Ishikawa (cell line): ENCODE data around the gene SS18L1.

Experiments used
- CREB1 ChIP-seq: IDR thresholded peaks from 2 replicates; pipeline ENCODE4 v1.6.1; 2012; ENCODE audit warnings: low read depth
- EGR1 ChIP-seq: IDR thresholded peaks from 2 replicates; pipeline ENCODE4 v1.6.1; 2012
- EP300 ChIP-seq: IDR thresholded peaks from 2 replicates; pipeline ENCODE4 v1.6.1; 2012; ENCODE audit warnings: borderline replicate concordance
- FOXM1 ChIP-seq: IDR thresholded peaks from 2 replicates; pipeline ENCODE4 v1.6.1; 2012; ENCODE audit warnings: low read depth, borderline replicate concordance

The SS18L1 gene

DNA sequence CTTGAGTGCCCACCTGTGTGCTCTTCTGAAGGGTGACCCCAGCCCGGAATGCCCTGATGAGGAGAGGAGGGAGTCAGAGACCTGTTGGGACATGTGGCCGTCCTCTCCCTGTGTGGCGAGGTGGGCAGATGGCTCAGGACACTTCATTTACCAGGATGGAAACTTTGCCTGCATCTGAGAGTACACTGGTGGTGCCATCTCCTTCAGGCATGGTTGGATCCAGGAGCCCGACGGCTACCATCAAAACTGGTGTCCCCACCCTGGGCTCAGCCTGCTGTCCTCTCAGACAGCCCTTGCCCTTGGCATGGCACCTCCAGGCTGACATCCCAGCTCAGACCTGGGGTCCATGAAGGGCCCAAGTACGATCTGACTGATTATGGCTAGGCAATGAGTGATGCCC is 87.7 kb downstream of the SS18L1 start:
- TF ChIP-seq EGR1, result no peak
- TF ChIP-seq FOXM1, result no peak
- no peak for TF ChIP-seq CREB1
- no peak for TF ChIP-seq EP300
